Measurements from ENCODE around the gene SNX17. TPM values are rescaled to one million over a fixed set of nuclear protein-coding genes. Genes with fewer than 3 reads are reported as not detected.

SNX17 gene
- total RNA-seq, 1 experiment from 2014 or later: 108 TPM

- Histone ChIP-seq H3K4me1 (peaks cover 23% of the 10 kb centered on the region), H3K4me3 (ENCODE audit: low read depth, low read length) (no peak overlapping the region), H3K36me3 (ENCODE audit: control insufficient read depth, insufficient read depth, low read length) (peaks cover 2% of the 10 kb centered on the region; the same call in 1 of the 2 replicates), H3K9me3 (no peaks in the 10 kb centered on the region), H3K27me3 (replicated peaks; ENCODE audit: control insufficient read depth, insufficient read depth, low read length) (no peaks in the 10 kb centered on the region)
- H3K9me3 Mint-ChIP-seq (ENCODE audit: unreplicated experiment): no peaks in the 10 kb centered on the region
- intact Hi-C loops (cut with micrococcal nuclease; ENCODE audit: unreplicated experiment): no loop called here
- no peak for DNase-seq
- H3K4me1 Mint-ChIP-seq (ENCODE audit: low read depth, unreplicated experiment): peaks cover 24% of the 10 kb centered on the region
- peak overlapping the region; percentile 8 for H3K4me3 Mint-ChIP-seq (ENCODE audit: unreplicated experiment)
- TF ChIP-seq CTCF (IDR thresholded peaks at IDR 0.05; ENCODE audit: insufficient read depth in 1 of 2, low read depth in 1 of 2, low read length in 1 of 2, severe bottlenecking in 1 of 2, unreplicated experiment in 1 of 2): no peak
- ChIA-PET POLR2A (no interaction called here), CTCF (no interaction called here)
- H3K36me3 Mint-ChIP-seq (ENCODE audit: insufficient read depth, unreplicated experiment): peaks cover 60% of the 10 kb centered on the region
- no peaks in the 10 kb centered on the region for H3K27me3 Mint-ChIP-seq (ENCODE audit: insufficient read depth, unreplicated experiment)
- no TSS peak for BruUV-seq (replicated peaks)
- H3K27ac Mint-ChIP-seq (ENCODE audit: unreplicated experiment): no peak overlapping the region
These were observed 45.7 kb upstream of the SNX17 start for GRCh38 chr2:27324720-27325119.

- intact Hi-C loops (cut with micrococcal nuclease; ENCODE audit: unreplicated experiment): no loop called here
- CTCF ChIA-PET: no interaction called here
- Histone ChIP-seq H3K9me3 (no peaks in the 10 kb centered on the region), H3K4me3 (ENCODE audit: low read depth, low read length) (no peak overlapping the region), H3K36me3 (ENCODE audit: control insufficient read depth, insufficient read depth, low read length) (peaks cover 11% of the 10 kb centered on the region), H3K27me3 (replicated peaks; ENCODE audit: control insufficient read depth, insufficient read depth, low read length) (no peaks in the 10 kb centered on the region), H3K4me1 (no peaks in the 10 kb centered on the region)
- H3K36me3 Mint-ChIP-seq (ENCODE audit: insufficient read depth, unreplicated experiment): peaks cover 59% of the 10 kb centered on the region
- no peaks in the 10 kb centered on the region for H3K4me1 Mint-ChIP-seq (ENCODE audit: low read depth, unreplicated experiment)
- POLR2A ChIA-PET: no interaction called here
- DNase-seq: no peak
- no peaks in the 10 kb centered on the region for H3K27me3 Mint-ChIP-seq (ENCODE audit: insufficient read depth, unreplicated experiment)
- no peaks in the 10 kb centered on the region for H3K9me3 Mint-ChIP-seq (ENCODE audit: unreplicated experiment)
- no peak overlapping the region for H3K4me3 Mint-ChIP-seq (ENCODE audit: unreplicated experiment)
- H3K27ac Mint-ChIP-seq (ENCODE audit: unreplicated experiment): no peak overlapping the region
- TF ChIP-seq CTCF (IDR thresholded peaks at IDR 0.05; ENCODE audit: insufficient read depth in 1 of 2, low read depth in 1 of 2, low read length in 1 of 2, severe bottlenecking in 1 of 2, unreplicated experiment in 1 of 2): no peak
- no TSS peak for BruUV-seq (replicated peaks)
These were observed 35.1 kb upstream of the SNX17 start for GRCh38 chr2:27335311-27335710.

- Histone ChIP-seq H3K4me1 (no peaks in the 10 kb centered on the region), H3K4me3 (ENCODE audit: low read depth, low read length) (no peak overlapping the region), H3K36me3 (ENCODE audit: control insufficient read depth, insufficient read depth, low read length) (peaks cover 12% of the 10 kb centered on the region), H3K9me3 (no peaks in the 10 kb centered on the region), H3K27me3 (replicated peaks; ENCODE audit: control insufficient read depth, insufficient read depth, low read length) (no peaks in the 10 kb centered on the region)
- Mint-ChIP-seq H3K27ac (ENCODE audit: unreplicated experiment) (no peak overlapping the region), H3K4me1 (ENCODE audit: low read depth, unreplicated experiment) (no peaks in the 10 kb centered on the region), H3K27me3 (ENCODE audit: insufficient read depth, unreplicated experiment) (no peaks in the 10 kb centered on the region), H3K4me3 (ENCODE audit: unreplicated experiment) (no peak overlapping the region), H3K36me3 (ENCODE audit: insufficient read depth, unreplicated experiment) (peaks cover 68% of the 10 kb centered on the region), H3K9me3 (ENCODE audit: unreplicated experiment) (no peaks in the 10 kb centered on the region)
- POLR2A ChIA-PET: no interaction called here
- TF ChIP-seq CTCF (IDR thresholded peaks at IDR 0.05; ENCODE audit: insufficient read depth in 1 of 2, low read depth in 1 of 2, low read length in 1 of 2, severe bottlenecking in 1 of 2, unreplicated experiment in 1 of 2): no peak
- no TSS peak for BruUV-seq (replicated peaks)
- intact Hi-C loops (cut with micrococcal nuclease; ENCODE audit: unreplicated experiment): no loop called here
- DNase-seq: no peak
- CTCF ChIA-PET: no interaction called here
These were observed 34.2 kb upstream of the SNX17 start for GRCh38 chr2:27336173-27336572.

All from Caco-2 (cell line).